ENCODE data around the gene TMEM201.

The TMEM201 gene

GRCh38 chr1:9633493-9633892 is 44.8 kb downstream of the TMEM201 start:
- TF ChIP-seq TAF1 (IDR thresholded peaks at IDR 0.05; ENCODE audit: borderline replicate concordance, insufficient read depth, low read length) (no peak), FOXP2 (optimal IDR thresholded peaks at IDR 0.05; ENCODE audit: borderline replicate concordance, extremely low read depth, extremely low read length, insufficient read depth) (no peak), SIN3A (IDR thresholded peaks at IDR 0.05; ENCODE audit: borderline replicate concordance, insufficient read depth, low read length) (no peak), POLR2AphosphoS5 (IDR thresholded peaks at IDR 0.05; ENCODE audit: low read depth, low read length) (no peak), REST (IDR thresholded peaks at IDR 0.05; ENCODE audit: insufficient read depth in 1 of 2, low read depth in 2 of 2, low read length in 2 of 2) (no peak)

GRCh38 chr1:9634582-9634981 is 45.9 kb downstream of the TMEM201 start:
- TF ChIP-seq FOXP2 (optimal IDR thresholded peaks at IDR 0.05; ENCODE audit: borderline replicate concordance, extremely low read depth, extremely low read length, insufficient read depth) (no peak), POLR2AphosphoS5 (IDR thresholded peaks at IDR 0.05; ENCODE audit: low read depth, low read length) (no peak), SIN3A (IDR thresholded peaks at IDR 0.05; ENCODE audit: borderline replicate concordance, insufficient read depth, low read length) (no peak), TAF1 (IDR thresholded peaks at IDR 0.05; ENCODE audit: borderline replicate concordance, insufficient read depth, low read length) (no peak), REST (IDR thresholded peaks at IDR 0.05; ENCODE audit: insufficient read depth in 1 of 2, low read depth in 2 of 2, low read length in 2 of 2) (no peak)

GRCh38 chr1:9639227-9639626 is 50.5 kb downstream of the TMEM201 start:
- TF ChIP-seq TAF1 (IDR thresholded peaks at IDR 0.05; ENCODE audit: borderline replicate concordance, insufficient read depth, low read length) (no peak), REST (IDR thresholded peaks at IDR 0.05; ENCODE audit: insufficient read depth in 1 of 2, low read depth in 2 of 2, low read length in 2 of 2) (no peak), SIN3A (IDR thresholded peaks at IDR 0.05; ENCODE audit: borderline replicate concordance, insufficient read depth, low read length) (no peak), POLR2AphosphoS5 (IDR thresholded peaks at IDR 0.05; ENCODE audit: low read depth, low read length) (no peak), FOXP2 (optimal IDR thresholded peaks at IDR 0.05; ENCODE audit: borderline replicate concordance, extremely low read depth, extremely low read length, insufficient read depth) (no peak)

DNA sequence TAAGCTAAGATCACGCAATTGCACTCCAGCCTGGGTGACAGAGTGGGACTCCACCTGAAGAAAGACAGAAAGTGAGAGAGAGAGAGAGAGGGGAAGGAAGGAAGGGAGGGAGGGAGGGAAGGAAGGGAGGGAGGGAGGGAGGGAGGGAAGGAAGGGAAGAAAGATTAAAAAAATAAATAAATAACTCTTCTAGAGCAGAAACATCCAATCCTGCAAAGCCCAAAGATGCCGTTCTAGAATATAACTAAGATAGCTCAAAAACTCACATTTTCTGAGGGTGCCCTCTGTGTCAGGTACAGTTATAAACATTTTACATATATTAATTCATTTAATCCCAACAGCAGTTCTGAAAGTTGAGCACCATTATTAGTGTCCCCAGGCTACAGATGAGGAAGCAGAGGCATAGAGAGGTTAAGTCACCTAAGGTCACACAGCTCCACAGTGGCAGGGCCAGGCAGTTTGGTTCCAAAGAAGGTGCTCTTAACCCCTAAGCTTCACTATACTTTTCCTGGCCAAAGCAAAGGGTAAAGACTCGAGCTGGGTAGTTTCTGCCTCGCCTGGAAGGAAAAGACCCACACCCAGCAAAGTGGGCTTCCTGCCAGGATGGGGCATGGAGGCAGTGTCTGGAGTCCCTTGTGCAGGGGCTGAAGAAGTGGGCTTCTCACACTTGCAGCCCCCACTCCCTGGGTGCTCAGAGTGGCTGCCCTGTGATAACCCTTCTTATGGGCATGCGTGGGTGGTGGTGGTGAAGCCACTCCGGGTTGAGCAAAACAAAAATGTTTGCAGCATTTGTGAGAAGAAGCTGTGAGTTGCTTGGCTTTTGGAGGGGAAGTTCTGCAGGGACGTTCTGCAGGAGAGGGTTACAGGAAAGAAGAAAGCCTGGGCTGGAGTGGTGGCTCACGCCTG is 54.9 kb downstream of the TMEM201 start:
- TF ChIP-seq FOXP2 (optimal IDR thresholded peaks at IDR 0.05; ENCODE audit: borderline replicate concordance, extremely low read depth, extremely low read length, insufficient read depth) = no peak
- TF ChIP-seq REST (IDR thresholded peaks at IDR 0.05; ENCODE audit: insufficient read depth in 1 of 2, low read depth in 2 of 2, low read length in 2 of 2) = no peak
- TF ChIP-seq POLR2AphosphoS5 (IDR thresholded peaks at IDR 0.05; ENCODE audit: low read depth, low read length) = no peak
- TF ChIP-seq SIN3A (IDR thresholded peaks at IDR 0.05; ENCODE audit: borderline replicate concordance, insufficient read depth, low read length) = no peak
- no peak for TF ChIP-seq TAF1 (IDR thresholded peaks at IDR 0.05; ENCODE audit: borderline replicate concordance, insufficient read depth, low read length)

All from PFSK-1 (cell line).